Measurements from ENCODE around the gene MACF1. TPM values are rescaled to one million over a fixed set of nuclear protein-coding genes. Genes with fewer than 3 reads are reported as not detected.

Gene MACF1
- total and polyA plus RNA-seq, 4 donors: 69.1 to 966 (median 233) TPM

DNA sequence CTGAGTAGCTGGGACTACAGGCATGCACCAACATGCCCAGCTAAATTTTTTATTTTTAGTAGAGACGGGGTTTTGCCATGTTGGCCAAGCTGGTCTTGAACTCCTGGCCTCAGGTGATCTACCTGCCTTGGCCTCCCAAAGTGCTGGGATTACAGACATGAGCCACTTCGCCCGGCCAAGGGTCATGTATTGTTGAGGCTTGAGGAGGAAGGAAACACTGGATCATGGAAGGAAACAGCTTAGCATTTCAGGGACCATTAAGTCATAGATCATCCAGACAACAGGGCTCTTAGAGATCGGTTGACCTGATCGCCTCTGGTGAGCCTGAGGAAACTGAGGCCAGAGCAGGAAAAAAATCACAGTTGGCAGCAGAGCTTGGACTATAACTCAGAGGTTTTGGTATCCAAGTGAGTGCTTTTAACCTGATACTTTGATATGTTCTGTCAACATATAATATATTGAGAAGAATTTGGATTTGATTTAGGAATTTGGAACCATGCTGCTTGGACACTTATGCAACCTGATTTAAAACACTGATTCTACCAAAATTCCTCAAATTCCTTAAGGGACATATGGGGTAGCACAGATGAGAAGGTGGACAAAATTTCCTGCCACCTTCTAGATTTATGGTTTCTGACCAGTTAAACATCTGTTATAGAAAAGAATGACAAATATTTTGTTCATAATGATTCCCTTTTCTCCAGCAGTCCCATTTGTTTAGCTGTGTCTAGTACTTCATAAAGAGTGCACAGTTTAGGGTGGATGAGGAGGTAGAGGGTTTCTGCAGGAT lies 273.8 kb downstream of the MACF1 start:
- 72 to 85% methylated on average over 5 of the region's 5 CpGs for WGBS, 2 donors
- H3K4me1 ChIP-seq (ENCODE audit: control insufficient read depth in 5 of 5, insufficient read depth in 5 of 5, low read length in 5 of 5): peaks cover 0 to 6% (median 0%) of the 10 kb centered on the region in 5 donors
- H3K9ac ChIP-seq (ENCODE audit: insufficient read depth in 1 of 2, low read length in 2 of 2): no peak overlapping the region
- peaks cover 0 to 2% (median 0%) of the 10 kb centered on the region in 3 donors for H3K27me3 ChIP-seq (ENCODE audit: control insufficient read depth in 3 of 3, insufficient read depth in 3 of 3, low read length in 2 of 3)
- H3K4me3 ChIP-seq: no peak overlapping the region
- H3K9me3 ChIP-seq (ENCODE audit: control insufficient read depth in 4 of 4, insufficient read depth in 3 of 4, low read length in 3 of 4): no peaks in the 10 kb centered on the region
- no peak overlapping the region for H3K27ac ChIP-seq (ENCODE audit: low read depth in 1 of 2, low read length in 1 of 2)
- H3K36me3 ChIP-seq (ENCODE audit: control insufficient read depth in 4 of 4, insufficient read depth in 4 of 4, low read length in 4 of 4): peaks cover 15 to 67% (median 40%) of the 10 kb centered on the region in 4 donors
- DNase-seq (no peak), ATAC-seq (ENCODE audit: insufficient read depth, low FRiP score) (no peak)
- TF ChIP-seq, protein P1, sequence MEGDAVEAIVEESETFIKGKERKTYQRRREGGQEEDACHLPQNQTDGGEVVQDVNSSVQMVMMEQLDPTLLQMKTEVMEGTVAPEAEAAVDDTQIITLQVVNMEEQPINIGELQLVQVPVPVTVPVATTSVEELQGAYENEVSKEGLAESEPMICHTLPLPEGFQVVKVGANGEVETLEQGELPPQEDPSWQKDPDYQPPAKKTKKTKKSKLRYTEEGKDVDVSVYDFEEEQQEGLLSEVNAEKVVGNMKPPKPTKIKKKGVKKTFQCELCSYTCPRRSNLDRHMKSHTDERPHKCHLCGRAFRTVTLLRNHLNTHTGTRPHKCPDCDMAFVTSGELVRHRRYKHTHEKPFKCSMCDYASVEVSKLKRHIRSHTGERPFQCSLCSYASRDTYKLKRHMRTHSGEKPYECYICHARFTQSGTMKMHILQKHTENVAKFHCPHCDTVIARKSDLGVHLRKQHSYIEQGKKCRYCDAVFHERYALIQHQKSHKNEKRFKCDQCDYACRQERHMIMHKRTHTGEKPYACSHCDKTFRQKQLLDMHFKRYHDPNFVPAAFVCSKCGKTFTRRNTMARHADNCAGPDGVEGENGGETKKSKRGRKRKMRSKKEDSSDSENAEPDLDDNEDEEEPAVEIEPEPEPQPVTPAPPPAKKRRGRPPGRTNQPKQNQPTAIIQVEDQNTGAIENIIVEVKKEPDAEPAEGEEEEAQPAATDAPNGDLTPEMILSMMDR (IDR thresholded peaks at IDR 0.05; ENCODE audit: control extremely low read depth, extremely low read depth): no peak

DNA sequence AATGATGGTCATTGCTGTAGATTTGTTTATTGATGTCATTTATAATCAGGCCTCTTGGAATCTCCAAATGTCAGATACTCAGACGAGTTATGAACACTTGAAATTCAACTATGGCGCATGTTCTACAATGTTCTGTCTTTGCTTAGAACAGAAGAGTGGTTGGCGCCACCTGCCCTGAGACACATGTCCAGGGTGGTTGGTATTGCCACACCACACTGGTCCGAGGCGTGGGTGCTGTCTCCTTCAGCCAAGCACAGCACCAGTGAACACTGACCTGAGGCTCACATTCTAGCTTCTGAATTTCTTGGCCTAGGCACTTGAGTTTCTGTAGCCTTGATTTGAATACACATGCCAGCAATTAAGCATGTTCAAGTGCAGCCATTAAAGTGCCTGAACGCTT lies 276.8 kb downstream of the MACF1 start:
- 85 to 90% methylated on average over 6 of the region's 6 CpGs for WGBS, 2 donors
- TF ChIP-seq, protein P1 (IDR thresholded peaks at IDR 0.05; ENCODE audit: control extremely low read depth, extremely low read depth): no peak
- Histone ChIP-seq H3K9me3 (ENCODE audit: control insufficient read depth in 4 of 4, insufficient read depth in 3 of 4, low read length in 3 of 4) (no peaks in the 10 kb centered on the region), H3K36me3 (ENCODE audit: control insufficient read depth in 4 of 4, insufficient read depth in 4 of 4, low read length in 4 of 4) (peaks cover 24 to 72% (median 50%) of the 10 kb centered on the region in 4 donors), H3K9ac (ENCODE audit: insufficient read depth in 1 of 2, low read length in 2 of 2) (no peak overlapping the region), H3K27ac (ENCODE audit: low read depth in 1 of 2, low read length in 1 of 2) (no peak overlapping the region), H3K4me1 (ENCODE audit: control insufficient read depth in 5 of 5, insufficient read depth in 5 of 5, low read length in 5 of 5) (no peaks in the 10 kb centered on the region), H3K27me3 (ENCODE audit: control insufficient read depth in 3 of 3, insufficient read depth in 3 of 3, low read length in 2 of 3) (peaks cover 0 to 2% (median 0%) of the 10 kb centered on the region in 3 donors), H3K4me3 (no peak overlapping the region)
- ATAC-seq (ENCODE audit: insufficient read depth, low FRiP score): no peak
- DNase-seq: no peak

DNA sequence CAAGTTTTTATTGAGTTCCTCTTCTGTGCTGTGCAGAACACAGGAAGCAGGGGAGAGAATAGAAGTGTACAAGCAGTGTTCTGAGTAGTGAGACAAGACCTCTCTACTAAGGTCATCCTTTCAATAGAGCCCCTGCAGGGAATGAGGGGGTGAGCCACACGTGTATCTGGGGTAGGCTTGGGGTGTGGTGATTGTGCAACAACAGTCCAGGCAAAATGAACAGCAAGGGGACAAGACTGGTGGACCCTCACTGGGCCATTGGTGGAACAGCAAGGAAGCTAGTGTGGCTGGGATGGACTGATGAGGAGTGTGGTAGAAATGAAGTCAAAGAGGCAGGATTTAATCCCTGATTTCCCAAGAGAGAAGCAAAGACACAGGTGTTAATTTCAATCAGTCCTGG lies 278.8 kb downstream of the MACF1 start:
- TF ChIP-seq, protein P1 (IDR thresholded peaks at IDR 0.05; ENCODE audit: control extremely low read depth, extremely low read depth): no peak
- peaks cover 31 to 81% (median 59%) of the 10 kb centered on the region in 4 donors for H3K36me3 ChIP-seq (ENCODE audit: control insufficient read depth in 4 of 4, insufficient read depth in 4 of 4, low read length in 4 of 4)
- DNase-seq (no peak), ATAC-seq (ENCODE audit: insufficient read depth, low FRiP score) (no peak)
- peaks cover 0 to 2% (median 0%) of the 10 kb centered on the region in 3 donors for H3K27me3 ChIP-seq (ENCODE audit: control insufficient read depth in 3 of 3, insufficient read depth in 3 of 3, low read length in 2 of 3)
- 38 to 39% methylated on average over 1 of the region's 1 CpG for WGBS, 2 donors
- H3K4me3 ChIP-seq: no peak overlapping the region
- H3K9me3 ChIP-seq (ENCODE audit: control insufficient read depth in 4 of 4, insufficient read depth in 3 of 4, low read length in 3 of 4): no peaks in the 10 kb centered on the region
- no peaks in the 10 kb centered on the region for H3K4me1 ChIP-seq (ENCODE audit: control insufficient read depth in 5 of 5, insufficient read depth in 5 of 5, low read length in 5 of 5)
- no peak overlapping the region for H3K9ac ChIP-seq (ENCODE audit: insufficient read depth in 1 of 2, low read length in 2 of 2)
- no peak overlapping the region for H3K27ac ChIP-seq (ENCODE audit: low read depth in 1 of 2, low read length in 1 of 2)
